Activated B cell treated with CpG ODN at 0.5 μM for 24 hours (primary cell): ENCODE data around the gene NSL1. TPM values are rescaled to one million over a fixed set of nuclear protein-coding genes. Genes with fewer than 3 reads are reported as not detected.

Experiments
- ATAC-seq: fragments of 200-7000 bp; cut with Tn5 transposase; one replicate; pipeline ENCODE4 v1.10.0; 2021; ENCODE audit warnings: low read depth, mild to moderate bottlenecking, moderate library complexity
- CTCF ChIA-PET: fragments of 350-600 bp; sonication (Branson Sonifier 250); formaldehyde crosslinking; loops from one replicate; lab custom pipeline; 2021; ENCODE audit warnings: antibody characterized with exemption; lab: Charles Lee
- POLR2A ChIA-PET: fragments of 350-600 bp; sonication (Branson Sonifier 250); formaldehyde crosslinking; loops from one replicate; lab custom pipeline; 2021; ENCODE audit warnings: antibody characterized with exemption; lab: Charles Lee
- DNase-seq: peaks from one replicate; pipeline ENCODE4 v3.0.0; 2022
- H3K27ac Mint-ChIP-seq: one replicate; pipeline ENCODE4 v1.8.0; 2020; ENCODE audit warnings: mixed read lengths
- H3K27me3 Mint-ChIP-seq: one replicate; pipeline ENCODE4 v1.8.0; 2021; ENCODE audit warnings: mixed read lengths
- H3K36me3 Mint-ChIP-seq: one replicate; pipeline ENCODE4 v1.8.0; 2021; ENCODE audit warnings: low read depth, mixed read lengths
- H3K4me1 Mint-ChIP-seq: one replicate; pipeline ENCODE4 v1.8.0; 2021; ENCODE audit warnings: mixed read lengths
- H3K4me3 Mint-ChIP-seq: one replicate; pipeline ENCODE4 v1.8.0; 2020; ENCODE audit warnings: mild to moderate bottlenecking, mixed read lengths
- H3K9me3 Mint-ChIP-seq: one replicate; pipeline ENCODE4 v1.8.0; 2020; ENCODE audit warnings: mixed read lengths
- intact Hi-C: fragments of 100-400 bp; cut with micrococcal nuclease; formaldehyde crosslinking; loops from one replicate; pipeline ENCODE4 v1.15.1; 2024
- total RNA-seq: library from RNA; stranded (reverse); gene quantifications from 2 replicates; pipeline ENCODE4 v1.2.3, GENCODE V29; 2022
- TF ChIP-seq, protein P1 (sequence below): fragments of 200-600 bp; IDR thresholded peaks from one replicate; pipeline ENCODE4 v1.8.0; 2022; ENCODE audit warnings: antibody characterized with exemption, mild to moderate bottlenecking

Gene NSL1
- total RNA-seq, 1 donor from 2014 or later: 44.5 TPM

DNA sequence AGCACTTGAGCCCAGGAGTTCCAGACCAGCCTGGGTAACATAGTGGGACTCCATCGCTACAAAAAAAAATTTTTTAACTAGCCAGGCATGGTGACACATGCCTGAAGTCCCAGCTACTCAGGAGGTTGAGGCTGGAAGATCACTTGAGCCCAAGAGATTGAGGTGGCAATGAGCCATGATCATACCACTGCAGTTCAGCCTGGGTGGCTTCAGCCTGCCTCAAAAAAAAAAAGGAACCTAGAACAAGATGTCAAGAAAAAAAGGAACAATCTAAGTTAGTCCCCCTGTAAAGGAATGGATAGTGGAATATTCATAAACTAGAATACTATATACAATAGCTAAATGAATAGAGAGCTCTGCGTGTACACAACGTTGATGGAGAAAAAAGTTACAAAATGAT, 14.4 kb downstream of the NSL1 start:
- Mint-ChIP-seq H3K27me3 (no peaks in the 10 kb centered on the region), H3K4me3 (no peak overlapping the region), H3K27ac (no peak overlapping the region), H3K4me1 (peaks cover 21% of the 10 kb centered on the region), H3K9me3 (no peaks in the 10 kb centered on the region), H3K36me3 (peaks cover 51% of the 10 kb centered on the region)
- intact Hi-C loops: no loop called here
- TF ChIP-seq, protein P1, sequence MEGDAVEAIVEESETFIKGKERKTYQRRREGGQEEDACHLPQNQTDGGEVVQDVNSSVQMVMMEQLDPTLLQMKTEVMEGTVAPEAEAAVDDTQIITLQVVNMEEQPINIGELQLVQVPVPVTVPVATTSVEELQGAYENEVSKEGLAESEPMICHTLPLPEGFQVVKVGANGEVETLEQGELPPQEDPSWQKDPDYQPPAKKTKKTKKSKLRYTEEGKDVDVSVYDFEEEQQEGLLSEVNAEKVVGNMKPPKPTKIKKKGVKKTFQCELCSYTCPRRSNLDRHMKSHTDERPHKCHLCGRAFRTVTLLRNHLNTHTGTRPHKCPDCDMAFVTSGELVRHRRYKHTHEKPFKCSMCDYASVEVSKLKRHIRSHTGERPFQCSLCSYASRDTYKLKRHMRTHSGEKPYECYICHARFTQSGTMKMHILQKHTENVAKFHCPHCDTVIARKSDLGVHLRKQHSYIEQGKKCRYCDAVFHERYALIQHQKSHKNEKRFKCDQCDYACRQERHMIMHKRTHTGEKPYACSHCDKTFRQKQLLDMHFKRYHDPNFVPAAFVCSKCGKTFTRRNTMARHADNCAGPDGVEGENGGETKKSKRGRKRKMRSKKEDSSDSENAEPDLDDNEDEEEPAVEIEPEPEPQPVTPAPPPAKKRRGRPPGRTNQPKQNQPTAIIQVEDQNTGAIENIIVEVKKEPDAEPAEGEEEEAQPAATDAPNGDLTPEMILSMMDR: no peak
- CTCF ChIA-PET: interaction anchor here (1.4 to 1.9 kb wide), 3 partner anchors 112 to 321 kb away, joined by 5 to 9 read pairs (median 6); no protein-coding TSS in a partner anchor
- ATAC-seq (no peak), DNase-seq (no peak)
- POLR2A ChIA-PET: interaction anchor here (0.7 to 2.4 kb wide), 3 partner anchors 15 to 84 kb away, joined by 3 to 9 read pairs (median 4); partner anchors contain the start of genes NSL1 and TATDN3

DNA sequence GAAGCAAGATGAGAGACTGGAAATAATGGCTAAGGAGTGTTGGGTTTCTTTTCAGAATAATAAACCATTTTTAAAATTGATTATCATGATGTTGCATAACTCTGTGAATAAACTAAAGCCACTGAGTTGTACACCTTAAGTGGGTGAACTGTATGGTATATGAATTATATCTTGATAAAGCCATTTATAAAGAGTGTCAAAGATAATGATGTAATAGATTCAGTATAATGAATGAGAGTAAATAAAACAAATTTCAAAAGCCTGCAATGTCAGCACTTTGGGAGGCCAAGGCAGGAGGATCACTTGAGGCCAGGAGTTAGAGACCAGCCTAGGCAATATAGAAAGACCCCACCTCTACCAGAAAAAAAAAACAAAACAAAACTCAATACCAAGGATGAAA, 16.3 kb downstream of the NSL1 start:
- intact Hi-C loops: no loop called here
- TF ChIP-seq, protein P1: no peak
- no peak overlapping the region for H3K4me3 Mint-ChIP-seq
- H3K36me3 Mint-ChIP-seq: peaks cover 55% of the 10 kb centered on the region
- peaks cover 24% of the 10 kb centered on the region for H3K4me1 Mint-ChIP-seq
- H3K27me3 Mint-ChIP-seq: no peaks in the 10 kb centered on the region
- no peak overlapping the region for H3K27ac Mint-ChIP-seq
- POLR2A ChIA-PET: no interaction called here
- H3K9me3 Mint-ChIP-seq: peaks cover 4% of the 10 kb centered on the region
- CTCF ChIA-PET: interaction anchor here (1.5 kb wide), 1 partner anchor 24 kb away, joined by 3 read pairs; no protein-coding TSS in a partner anchor
- no peak for ATAC-seq
- no peak for DNase-seq

DNA sequence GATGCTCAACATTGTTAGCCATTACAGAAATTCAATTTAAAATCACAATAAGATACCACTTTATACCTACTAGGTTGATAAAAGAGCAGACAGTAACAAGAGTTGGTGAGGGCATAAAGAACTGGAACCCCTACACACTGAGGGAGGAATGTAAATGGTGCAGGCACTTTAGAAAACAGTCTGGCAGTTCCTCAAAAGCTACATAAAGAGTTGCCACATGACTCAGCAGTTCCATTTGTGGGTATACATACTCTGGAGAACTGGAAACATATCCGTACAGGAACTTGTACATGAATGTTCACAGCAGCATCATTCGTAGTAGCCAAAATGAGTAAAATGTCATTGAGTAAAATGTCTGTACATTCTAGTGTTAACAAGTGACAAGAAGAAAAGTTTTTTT, 17.0 kb downstream of the NSL1 start:
- peaks cover 10% of the 10 kb centered on the region for H3K9me3 Mint-ChIP-seq
- no peaks in the 10 kb centered on the region for H3K27me3 Mint-ChIP-seq
- ATAC-seq: no peak
- no peak overlapping the region for H3K4me3 Mint-ChIP-seq
- H3K36me3 Mint-ChIP-seq: peaks cover 62% of the 10 kb centered on the region
- POLR2A ChIA-PET: no interaction called here
- DNase-seq: no peak
- peaks cover 24% of the 10 kb centered on the region for H3K4me1 Mint-ChIP-seq
- TF ChIP-seq, protein P1: no peak
- no peak overlapping the region for H3K27ac Mint-ChIP-seq
- CTCF ChIA-PET: interaction anchor here (1.1 to 1.4 kb wide), 2 partner anchors 110 to 298 kb away, joined by 4 read pairs; no protein-coding TSS in a partner anchor
- intact Hi-C loops: no loop called here

DNA sequence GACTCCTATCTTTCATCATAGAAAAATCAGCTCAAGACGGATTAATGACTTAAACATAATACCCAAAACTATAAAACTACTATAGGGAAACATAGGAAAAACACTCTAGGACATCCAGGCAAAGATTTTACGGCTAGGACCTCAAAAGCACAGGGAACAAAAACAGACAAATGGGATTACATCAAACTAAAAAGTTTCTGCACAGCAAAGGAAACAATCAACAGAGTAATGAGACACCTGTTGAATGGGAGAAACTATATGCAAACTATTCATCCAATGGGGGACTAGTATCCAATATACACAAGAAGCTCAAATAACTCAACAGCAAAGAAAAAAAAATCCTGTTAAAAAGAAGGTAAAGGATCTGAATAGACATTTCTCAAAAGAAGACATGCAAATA, 18.6 kb downstream of the NSL1 start:
- H3K36me3 Mint-ChIP-seq: peaks cover 72% of the 10 kb centered on the region
- TF ChIP-seq, protein P1: no peak
- intact Hi-C loops: no loop called here
- ATAC-seq (no peak), DNase-seq (no peak)
- peak overlapping the region; percentile 7 for H3K27ac Mint-ChIP-seq
- ChIA-PET CTCF (interaction anchor here (1.1 kb wide), 1 partner anchor 108 kb away, joined by 4 read pairs; no protein-coding TSS in a partner anchor), POLR2A (interaction anchor here (0.6 kb wide), 1 partner anchor 808 kb away, joined by 3 read pairs; no protein-coding TSS in a partner anchor)
- no peak overlapping the region for H3K4me3 Mint-ChIP-seq
- peaks cover 27% of the 10 kb centered on the region for H3K4me1 Mint-ChIP-seq
- H3K27me3 Mint-ChIP-seq: no peaks in the 10 kb centered on the region
- peaks cover 24% of the 10 kb centered on the region for H3K9me3 Mint-ChIP-seq

DNA sequence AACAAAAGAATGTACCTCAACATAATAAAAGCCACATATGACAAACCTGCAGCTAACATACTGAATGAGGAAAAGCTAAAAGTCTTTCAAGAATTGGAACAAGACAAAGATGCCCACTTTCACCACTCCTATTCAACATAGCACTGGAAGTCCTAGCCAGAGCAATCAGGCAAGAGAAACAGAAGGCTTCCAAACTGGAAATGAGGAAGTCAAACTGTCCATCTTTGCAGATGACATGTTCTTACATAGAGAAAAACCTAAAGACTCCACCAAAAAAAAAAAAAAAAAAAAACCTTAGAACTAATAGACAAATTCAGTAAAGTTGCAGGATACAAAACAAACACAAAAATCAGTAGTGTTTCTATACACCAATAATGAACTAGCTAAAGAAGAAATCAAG, 20.2 kb downstream of the NSL1 start:
- peaks cover 32% of the 10 kb centered on the region for H3K9me3 Mint-ChIP-seq
- ATAC-seq: no peak
- no peaks in the 10 kb centered on the region for H3K27me3 Mint-ChIP-seq
- intact Hi-C loops: no loop called here
- H3K27ac Mint-ChIP-seq: no peak overlapping the region
- ChIA-PET POLR2A (interaction anchor here (0.6 kb wide), 1 partner anchor 65 kb away, joined by 3 read pairs; no protein-coding TSS in a partner anchor), CTCF (interaction anchor here (0.6 to 1.3 kb wide), 2 partner anchors 106 to 158 kb away, joined by 5 to 7 read pairs; no protein-coding TSS in a partner anchor)
- peaks cover 27% of the 10 kb centered on the region for H3K4me1 Mint-ChIP-seq
- peaks cover 73% of the 10 kb centered on the region for H3K36me3 Mint-ChIP-seq
- TF ChIP-seq, protein P1: no peak
- H3K4me3 Mint-ChIP-seq: no peak overlapping the region
- DNase-seq: no peak
